GM19455 (cell line): ENCODE results near the gene ATF5.

Source experiments
- ATAC-seq: cut with Tn5 transposase; IDR thresholded peaks from one replicate; pipeline ENCODE4 v1.9.1; 2021; ENCODE audit not compliant: unreplicated experiment

ATF5 gene

DNA sequence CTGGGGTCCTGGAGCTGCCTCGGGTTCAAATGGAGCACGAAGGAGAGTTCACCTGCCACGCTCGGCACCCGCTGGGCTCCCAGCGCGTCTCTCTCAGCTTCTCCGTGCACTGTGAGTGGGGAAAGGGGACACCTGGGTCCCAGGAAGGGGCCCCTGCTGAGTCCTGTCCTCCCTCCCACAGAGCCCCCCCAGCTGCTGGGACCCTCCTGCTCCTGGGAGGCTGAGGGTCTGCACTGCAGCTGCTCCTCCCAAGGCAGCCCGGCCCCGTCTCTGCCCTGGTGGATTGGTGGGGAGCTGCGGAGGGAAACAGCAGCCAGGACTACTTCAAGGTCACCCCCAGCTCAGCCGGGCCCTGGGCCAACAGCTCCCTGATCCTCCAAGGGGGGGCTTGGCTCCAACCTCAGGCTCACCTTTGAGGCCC, 43.0 kb downstream of the ATF5 start:
- no peak for ATAC-seq

DNA sequence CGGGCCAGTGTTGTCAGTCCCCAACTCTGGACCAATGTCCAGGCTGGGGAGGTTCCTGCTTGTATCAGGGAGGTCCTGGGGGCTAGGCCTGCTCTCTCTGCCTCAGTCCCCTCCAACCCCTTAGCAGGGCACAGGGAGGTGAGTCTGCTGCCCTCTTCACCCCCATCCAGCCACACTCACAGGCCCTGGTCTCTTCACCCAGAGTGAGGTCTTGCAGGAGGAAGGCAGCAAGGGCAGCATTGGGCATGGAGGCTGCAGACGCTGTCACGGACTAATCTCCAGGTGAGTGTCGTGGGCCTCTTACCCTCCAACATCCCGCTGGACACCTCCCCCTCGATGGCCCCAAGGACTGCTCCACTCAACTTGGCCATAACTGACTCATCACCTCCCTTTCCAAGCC, 43.8 kb downstream of the ATF5 start:
- ATAC-seq, result no peak

DNA sequence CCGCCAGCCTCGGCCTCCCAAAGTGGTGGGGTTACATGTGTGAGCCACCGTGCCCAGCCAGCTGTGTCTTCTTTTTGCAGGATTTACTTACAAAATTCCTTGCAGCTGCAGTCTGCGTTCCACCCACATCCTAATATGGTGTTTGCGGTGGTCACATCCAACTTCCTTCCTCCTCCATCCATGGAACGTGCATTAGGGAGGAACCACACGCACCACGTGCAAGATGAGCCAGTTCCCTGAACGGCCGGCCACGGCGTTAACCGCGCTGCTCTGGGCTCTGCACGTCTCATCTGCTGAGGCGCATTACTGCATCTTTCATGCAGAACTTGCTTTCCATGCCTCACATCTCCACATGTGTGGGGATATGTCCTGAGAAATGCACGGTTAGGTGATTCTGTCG, 45.0 kb downstream of the ATF5 start:
- no peak for ATAC-seq

DNA sequence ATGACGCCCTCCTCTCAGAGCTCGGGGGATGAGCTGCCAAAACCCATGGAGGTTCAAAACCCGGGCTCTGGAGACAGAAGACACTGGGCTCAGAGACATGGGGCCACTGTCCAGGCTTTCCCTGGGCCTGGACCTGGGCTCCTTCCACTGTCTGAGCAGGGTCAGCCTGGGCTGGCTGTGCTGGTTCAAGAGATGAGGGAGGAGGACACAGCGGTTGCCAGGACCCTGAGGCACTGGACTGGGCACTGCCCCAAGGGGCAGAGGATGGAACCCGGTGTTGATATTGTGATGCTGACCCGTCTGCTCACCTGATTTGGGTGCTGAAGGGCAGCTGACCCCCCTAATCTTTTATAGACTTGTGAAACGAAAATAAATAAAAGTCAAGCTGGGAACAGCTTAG, 46.0 kb downstream of the ATF5 start:
- ATAC-seq, result no peak

DNA sequence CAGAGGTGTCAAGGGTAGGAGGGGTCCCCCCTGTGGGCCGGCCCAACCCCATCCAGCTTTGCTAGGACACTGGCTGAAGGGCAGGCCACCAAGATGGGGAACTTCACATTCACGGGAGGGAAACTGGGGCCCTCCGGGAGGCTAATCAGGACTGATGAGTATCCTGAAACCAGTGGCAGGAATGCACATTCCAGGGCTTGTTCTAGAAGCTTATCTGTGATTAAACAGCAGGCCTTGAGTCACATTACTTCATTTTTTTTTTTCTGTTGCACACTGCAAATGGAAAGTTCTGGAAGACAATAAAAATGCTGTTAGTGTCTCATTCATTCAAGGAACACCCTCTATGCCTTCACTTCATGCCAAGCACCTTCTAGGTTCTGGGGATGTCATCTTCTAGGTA, 47.5 kb downstream of the ATF5 start:
- no peak for ATAC-seq

DNA sequence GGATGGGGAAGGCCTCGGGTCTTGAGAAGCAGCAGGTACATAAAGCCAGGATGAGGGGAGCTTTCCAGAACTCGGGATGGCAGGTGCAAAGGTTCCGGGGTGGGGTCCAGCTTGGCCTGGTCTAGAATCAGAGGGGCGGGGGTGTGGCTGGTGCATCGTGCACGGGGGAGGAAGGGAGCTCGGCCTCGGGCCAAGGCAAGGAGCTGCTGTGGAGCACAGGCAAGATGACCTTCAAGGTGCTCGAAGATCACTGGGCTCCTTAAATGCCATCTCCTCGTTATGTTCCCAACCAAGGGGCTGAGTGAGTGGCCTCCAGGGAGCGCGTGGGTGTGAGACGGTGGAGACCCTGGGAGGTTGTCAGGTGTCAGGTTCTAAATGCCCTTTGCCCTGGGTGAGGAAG, 48.1 kb downstream of the ATF5 start:
- no peak for ATAC-seq

DNA sequence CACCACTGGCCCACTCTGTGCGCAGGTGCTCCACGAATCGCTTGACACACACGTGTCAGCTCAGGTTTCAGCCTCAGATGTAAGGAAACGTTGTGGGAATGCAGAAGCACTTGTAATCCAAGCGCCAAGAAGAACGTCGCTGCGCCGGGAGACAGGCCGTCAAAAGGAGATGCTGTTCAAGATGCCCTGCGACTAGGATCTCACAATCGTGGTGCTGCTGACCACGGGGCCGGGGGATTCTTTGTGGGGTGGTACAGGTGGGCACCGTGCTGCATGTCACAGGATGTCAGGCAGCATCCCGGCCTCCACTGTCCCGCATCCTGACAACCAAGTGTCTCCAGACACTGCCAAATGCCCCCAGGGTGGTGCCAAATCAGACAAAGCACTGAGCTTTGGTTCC, 48.9 kb downstream of the ATF5 start:
- ATAC-seq, result no peak

DNA sequence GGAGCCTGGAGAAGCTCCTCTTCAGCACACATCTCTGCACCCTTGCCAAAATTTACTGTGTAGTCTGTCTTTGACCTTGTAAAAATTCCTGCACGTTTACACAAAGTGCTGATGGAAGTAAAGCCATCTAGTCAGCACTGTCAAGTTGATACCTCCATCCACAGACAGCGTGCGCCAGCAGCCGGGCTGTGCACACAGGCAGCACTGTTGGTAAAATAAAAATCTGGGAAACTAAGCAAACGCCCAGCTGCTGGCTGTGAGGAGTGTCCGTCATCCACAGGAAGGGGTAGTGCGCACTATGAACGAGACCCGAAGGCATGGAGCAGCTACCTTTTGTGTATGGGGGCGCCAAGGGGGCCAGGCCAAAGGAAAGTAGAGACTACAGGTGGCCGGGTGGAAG, 49.3 kb downstream of the ATF5 start:
- no peak for ATAC-seq

DNA sequence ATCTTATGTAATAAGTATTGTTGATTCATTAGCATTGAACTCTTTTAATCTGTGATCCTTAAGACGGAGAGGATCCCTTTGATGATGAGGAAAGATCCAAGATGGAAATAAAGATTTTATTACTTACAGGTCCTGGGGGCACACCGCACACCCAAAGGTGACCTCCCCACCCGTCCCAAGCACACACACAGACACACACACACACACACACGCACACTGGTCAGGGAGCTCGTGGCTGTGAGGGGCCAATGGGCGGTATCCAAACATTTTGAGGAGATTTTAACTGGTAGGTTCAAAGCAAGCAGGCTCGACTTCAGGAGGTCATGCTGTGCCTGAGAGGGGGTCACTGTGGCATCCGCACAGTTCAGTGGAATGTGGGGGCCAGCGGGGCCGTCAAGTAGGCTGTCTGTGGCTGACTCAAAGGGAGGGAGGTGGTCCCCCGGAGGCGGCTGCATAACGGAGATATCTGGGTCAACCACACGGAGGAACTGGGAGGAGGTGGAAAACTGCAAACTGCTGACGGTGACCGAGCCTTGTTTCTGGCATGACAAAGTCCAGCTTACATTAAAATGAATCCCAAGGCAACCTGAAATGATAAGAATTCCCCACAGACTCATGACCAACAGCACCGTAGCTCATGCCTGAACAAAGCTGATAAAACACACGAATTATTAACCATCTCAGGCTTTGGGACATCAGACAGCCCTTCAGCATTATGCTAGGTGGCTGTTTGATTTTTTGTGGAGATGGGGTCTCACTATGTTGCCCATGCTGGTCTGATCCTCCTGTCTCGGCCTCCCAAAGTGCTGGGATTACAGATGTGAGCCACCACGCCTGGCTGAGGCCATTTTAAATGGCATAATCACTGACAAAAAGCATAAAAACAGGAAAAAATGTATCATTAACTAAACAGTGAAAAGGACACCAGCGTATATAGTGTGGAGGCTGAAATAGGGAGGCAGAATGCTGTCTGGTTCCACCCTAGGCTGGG, 52.9 kb downstream of the ATF5 start:
- ATAC-seq, result no peak
